ENCODE results near the gene SLC12A9.
A peak's percentile ranks its signal among the peaks of the same experiment; 100 is the strongest.
"Not testable (repeated sequence)": the region's sequence is repeated elsewhere in the genome, so short reads cannot be mapped to it uniquely, and the experiment has no call there.

The SLC12A9 gene

GRCh38 chr7:100895956-100896731 is 43.6 kb downstream of the SLC12A9 start:
- Histone ChIP-seq H3K36me3 (ENCODE audit: insufficient read depth, low read length) (no peaks in the 10 kb centered on the region), H3K9me3 (replicated peaks; ENCODE audit: low read length) (no peaks in the 10 kb centered on the region), H3K4me1 (ENCODE audit: control insufficient read depth, insufficient read depth, low read length) (peaks cover 6% of the 10 kb centered on the region), H3K4me3 (ENCODE audit: low read length) (no peak overlapping the region), H3K9ac (ENCODE audit: low read depth, low read length) (no peak overlapping the region), H3K4me2 (ENCODE audit: low read length) (peak overlapping the region; percentile 73), H3K27me3 (ENCODE audit: control insufficient read depth, insufficient read depth, low read length) (peaks cover 35% of the 10 kb centered on the region)

- peak overlapping the region; percentile 73 for H3K4me2 ChIP-seq (ENCODE audit: low read length)
- no peaks in the 10 kb centered on the region for H3K36me3 ChIP-seq (ENCODE audit: insufficient read depth, low read length)
- H3K4me3 ChIP-seq (ENCODE audit: low read length), result peak overlapping the region; percentile 45
- H3K27me3 ChIP-seq (ENCODE audit: control insufficient read depth, insufficient read depth, low read length), result peaks cover 36% of the 10 kb centered on the region
- H3K9me3 ChIP-seq (replicated peaks; ENCODE audit: low read length), result no peaks in the 10 kb centered on the region
- H3K9ac ChIP-seq (ENCODE audit: low read depth, low read length), result no peak overlapping the region
- H3K4me1 ChIP-seq (ENCODE audit: control insufficient read depth, insufficient read depth, low read length), result peaks cover 6% of the 10 kb centered on the region
These were observed 44.5 kb downstream of the SLC12A9 start for GRCh38 chr7:100896732-100897608.

- Histone ChIP-seq H3K9ac (ENCODE audit: low read depth, low read length) (no peak overlapping the region), H3K36me3 (ENCODE audit: insufficient read depth, low read length) (no peaks in the 10 kb centered on the region), H3K4me2 (ENCODE audit: low read length) (no peak overlapping the region), H3K4me3 (ENCODE audit: low read length) (no peak overlapping the region), H3K9me3 (replicated peaks; ENCODE audit: low read length) (no peaks in the 10 kb centered on the region), H3K27me3 (ENCODE audit: control insufficient read depth, insufficient read depth, low read length) (peaks cover 36% of the 10 kb centered on the region), H3K4me1 (ENCODE audit: control insufficient read depth, insufficient read depth, low read length) (peaks cover 6% of the 10 kb centered on the region)
These were observed 45.4 kb downstream of the SLC12A9 start for GRCh38 chr7:100897772-100898454.

GRCh38 chr7:100899432-100899831 is 46.9 kb downstream of the SLC12A9 start:
- H3K9me3 ChIP-seq (replicated peaks; ENCODE audit: low read length), result no peaks in the 10 kb centered on the region
- no peak overlapping the region for H3K4me2 ChIP-seq (ENCODE audit: low read length)
- H3K36me3 ChIP-seq (ENCODE audit: insufficient read depth, low read length), result no peaks in the 10 kb centered on the region
- peaks cover 36% of the 10 kb centered on the region for H3K27me3 ChIP-seq (ENCODE audit: control insufficient read depth, insufficient read depth, low read length)
- H3K4me1 ChIP-seq (ENCODE audit: control insufficient read depth, insufficient read depth, low read length), result peaks cover 5% of the 10 kb centered on the region
- no peak overlapping the region for H3K9ac ChIP-seq (ENCODE audit: low read depth, low read length)
- H3K4me3 ChIP-seq (ENCODE audit: low read length), result no peak overlapping the region

GRCh38 chr7:100900978-100901377 is 48.5 kb downstream of the SLC12A9 start:
- Histone ChIP-seq H3K27me3 (ENCODE audit: control insufficient read depth, insufficient read depth, low read length) (peaks cover 32% of the 10 kb centered on the region), H3K9me3 (replicated peaks; ENCODE audit: low read length) (no peaks in the 10 kb centered on the region), H3K4me1 (ENCODE audit: control insufficient read depth, insufficient read depth, low read length) (no peaks in the 10 kb centered on the region), H3K4me2 (ENCODE audit: low read length) (no peak overlapping the region), H3K9ac (ENCODE audit: low read depth, low read length) (no peak overlapping the region), H3K36me3 (ENCODE audit: insufficient read depth, low read length) (no peaks in the 10 kb centered on the region), H3K4me3 (ENCODE audit: low read length) (no peak overlapping the region)

- Histone ChIP-seq H3K36me3 (ENCODE audit: insufficient read depth, low read length) (no peaks in the 10 kb centered on the region), H3K4me3 (ENCODE audit: low read length) (no peak overlapping the region), H3K4me2 (ENCODE audit: low read length) (no peak overlapping the region), H3K27me3 (ENCODE audit: control insufficient read depth, insufficient read depth, low read length) (peaks cover 24% of the 10 kb centered on the region), H3K9me3 (replicated peaks; ENCODE audit: low read length) (no peaks in the 10 kb centered on the region), H3K9ac (ENCODE audit: low read depth, low read length) (no peak overlapping the region), H3K4me1 (ENCODE audit: control insufficient read depth, insufficient read depth, low read length) (no peaks in the 10 kb centered on the region)
These were observed 49.4 kb downstream of the SLC12A9 start for GRCh38 chr7:100901921-100902332.

GRCh38 chr7:100902638-100903037 is 50.1 kb downstream of the SLC12A9 start:
- H3K4me2 ChIP-seq (ENCODE audit: low read length), result no peak overlapping the region
- no peaks in the 10 kb centered on the region for H3K9me3 ChIP-seq (replicated peaks; ENCODE audit: low read length)
- H3K4me3 ChIP-seq (ENCODE audit: low read length), result no peak overlapping the region
- H3K36me3 ChIP-seq (ENCODE audit: insufficient read depth, low read length), result no peaks in the 10 kb centered on the region
- H3K4me1 ChIP-seq (ENCODE audit: control insufficient read depth, insufficient read depth, low read length), result no peaks in the 10 kb centered on the region
- peaks cover 17% of the 10 kb centered on the region for H3K27me3 ChIP-seq (ENCODE audit: control insufficient read depth, insufficient read depth, low read length)
- H3K9ac ChIP-seq (ENCODE audit: low read depth, low read length), result no peak overlapping the region

- H3K4me2 ChIP-seq (ENCODE audit: low read length), result no peak overlapping the region
- no peaks in the 10 kb centered on the region for H3K36me3 ChIP-seq (ENCODE audit: insufficient read depth, low read length)
- H3K4me3 ChIP-seq (ENCODE audit: low read length), result no peak overlapping the region
- H3K9ac ChIP-seq (ENCODE audit: low read depth, low read length), result no peak overlapping the region
- H3K9me3 ChIP-seq (replicated peaks; ENCODE audit: low read length), result no peaks in the 10 kb centered on the region
- no peaks in the 10 kb centered on the region for H3K4me1 ChIP-seq (ENCODE audit: control insufficient read depth, insufficient read depth, low read length)
- peaks cover 7% of the 10 kb centered on the region for H3K27me3 ChIP-seq (ENCODE audit: control insufficient read depth, insufficient read depth, low read length)
These were observed 56.0 kb downstream of the SLC12A9 start for GRCh38 chr7:100908512-100908911.

GRCh38 chr7:100910443-100910842 is 57.9 kb downstream of the SLC12A9 start:
- H3K9me3 ChIP-seq (replicated peaks; ENCODE audit: low read length); H3K27me3 ChIP-seq (ENCODE audit: control insufficient read depth, insufficient read depth, low read length); H3K36me3 ChIP-seq (ENCODE audit: insufficient read depth, low read length); H3K4me3 ChIP-seq (ENCODE audit: low read length); H3K4me1 ChIP-seq (ENCODE audit: control insufficient read depth, insufficient read depth, low read length); H3K9ac ChIP-seq (ENCODE audit: low read depth, low read length); H3K4me2 ChIP-seq (ENCODE audit: low read length): not testable (repeated sequence)

- H3K4me2 ChIP-seq (ENCODE audit: low read length), result no peak overlapping the region
- H3K9ac ChIP-seq (ENCODE audit: low read depth, low read length), result no peak overlapping the region
- H3K36me3 ChIP-seq (ENCODE audit: insufficient read depth, low read length), result no peaks in the 10 kb centered on the region
- H3K4me3 ChIP-seq (ENCODE audit: low read length), result no peak overlapping the region
- H3K27me3 ChIP-seq (ENCODE audit: control insufficient read depth, insufficient read depth, low read length), result peaks cover 7% of the 10 kb centered on the region
- no peaks in the 10 kb centered on the region for H3K4me1 ChIP-seq (ENCODE audit: control insufficient read depth, insufficient read depth, low read length)
- no peaks in the 10 kb centered on the region for H3K9me3 ChIP-seq (replicated peaks; ENCODE audit: low read length)
These were observed 59.0 kb downstream of the SLC12A9 start for GRCh38 chr7:100911484-100911883.

GRCh38 chr7:100914208-100914878 is 61.8 kb downstream of the SLC12A9 start:
- no peak overlapping the region for H3K4me2 ChIP-seq (ENCODE audit: low read length)
- no peaks in the 10 kb centered on the region for H3K9me3 ChIP-seq (replicated peaks; ENCODE audit: low read length)
- no peak overlapping the region for H3K9ac ChIP-seq (ENCODE audit: low read depth, low read length)
- peaks cover 11% of the 10 kb centered on the region for H3K27me3 ChIP-seq (ENCODE audit: control insufficient read depth, insufficient read depth, low read length)
- no peak overlapping the region for H3K4me3 ChIP-seq (ENCODE audit: low read length)
- no peaks in the 10 kb centered on the region for H3K4me1 ChIP-seq (ENCODE audit: control insufficient read depth, insufficient read depth, low read length)
- no peaks in the 10 kb centered on the region for H3K36me3 ChIP-seq (ENCODE audit: insufficient read depth, low read length)

Data from skeletal muscle satellite cell (primary cell).